IPS DF 6.9 (cell line): ENCODE data around the gene MGMT.

ENCODE experiments used
- DNase-seq: peaks from one replicate; pipeline ENCODE4 v3.0.0-alpha.2; 2013; ENCODE audit warnings: low read depth, low spot score
- H3K27ac ChIP-seq: one replicate; pipeline ENCODE4 v1.5.1; 2013; ENCODE audit warnings: low read length, control low read depth
- H3K27me3 ChIP-seq: 2 replicates; pipeline ENCODE4 v1.6.1; 2013; ENCODE audit warnings: mild to moderate bottlenecking, low read length; ENCODE audit not compliant: control insufficient read depth, insufficient read depth
- H3K36me3 ChIP-seq: 2 replicates; pipeline ENCODE4 v1.6.1; 2013; ENCODE audit warnings: low read length; ENCODE audit not compliant: control insufficient read depth, insufficient read depth
- H3K4me1 ChIP-seq: 2 replicates; pipeline ENCODE4 v1.6.1; 2013; ENCODE audit warnings: low read length; ENCODE audit not compliant: control insufficient read depth, insufficient read depth
- H3K4me3 ChIP-seq: 2 replicates; pipeline ENCODE4 v1.5.1; 2013; ENCODE audit warnings: mild to moderate bottlenecking, low read length
- H3K9me3 ChIP-seq: 2 replicates; pipeline ENCODE4 v1.6.1; 2013; ENCODE audit warnings: low read length, inconsistent platforms; ENCODE audit not compliant: control insufficient read depth, insufficient read depth
- WGBS: extraction: QIAGEN DNeasy Blood & Tissue Kit; methylation state at CpG from one replicate; pipeline ENCODE4 v1.1.7; 2013; ENCODE audit warnings: mixed read lengths, missing lambda C conversion rate; ENCODE audit not compliant: insufficient read length, insufficient coverage; 5-methylcytosine and 5-hydroxymethylcytosine counted together

MGMT gene

DNA sequence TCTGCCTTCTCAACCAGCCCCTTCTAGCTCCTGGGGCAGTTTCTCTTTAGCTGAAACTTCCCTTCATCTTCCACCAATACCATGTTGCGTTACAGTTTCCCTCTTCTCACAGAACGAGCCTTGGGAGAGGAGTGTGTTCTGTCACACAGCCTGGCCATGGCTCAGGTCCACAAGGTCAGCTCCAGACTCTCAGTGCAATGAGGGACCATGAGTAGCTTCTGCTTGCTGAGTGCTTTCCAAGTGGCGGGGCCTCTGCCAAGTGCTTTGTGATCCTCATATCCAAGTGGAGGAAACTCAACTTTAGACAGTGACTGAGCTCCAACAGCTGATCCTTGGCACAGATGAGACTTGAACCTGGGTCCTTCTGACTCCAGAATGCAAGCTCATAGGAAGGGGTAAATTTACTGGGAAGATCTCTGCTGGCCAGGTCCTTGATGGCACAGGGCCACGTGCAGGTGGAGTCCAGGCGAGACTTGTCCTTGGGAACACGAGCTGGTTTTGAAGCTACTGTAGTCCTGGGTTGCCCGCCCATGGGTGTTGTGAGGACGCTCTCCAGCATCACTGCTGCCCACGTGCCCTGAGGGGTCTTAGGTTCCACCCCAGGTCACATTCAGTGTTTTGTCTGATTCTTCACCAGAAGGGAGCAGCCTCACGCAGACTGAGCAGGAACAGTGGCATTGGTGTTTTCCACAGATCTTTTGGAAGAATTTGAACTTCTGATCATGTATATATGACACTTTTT lies 259.0 kb downstream of the MGMT start:
- WGBS, result no CpG with 5 or more reads among the region's 10 CpGs
- Histone ChIP-seq H3K9me3 (no peaks in the 10 kb centered on the region; the same call in 1 of the 2 replicates), H3K4me1 (no peaks in the 10 kb centered on the region), H3K27me3 (no peaks in the 10 kb centered on the region), H3K27ac (no peak overlapping the region), H3K36me3 (no peaks in the 10 kb centered on the region; the same call in 1 of the 2 replicates), H3K4me3 (no peak overlapping the region)
- DNase-seq, result no peak

DNA sequence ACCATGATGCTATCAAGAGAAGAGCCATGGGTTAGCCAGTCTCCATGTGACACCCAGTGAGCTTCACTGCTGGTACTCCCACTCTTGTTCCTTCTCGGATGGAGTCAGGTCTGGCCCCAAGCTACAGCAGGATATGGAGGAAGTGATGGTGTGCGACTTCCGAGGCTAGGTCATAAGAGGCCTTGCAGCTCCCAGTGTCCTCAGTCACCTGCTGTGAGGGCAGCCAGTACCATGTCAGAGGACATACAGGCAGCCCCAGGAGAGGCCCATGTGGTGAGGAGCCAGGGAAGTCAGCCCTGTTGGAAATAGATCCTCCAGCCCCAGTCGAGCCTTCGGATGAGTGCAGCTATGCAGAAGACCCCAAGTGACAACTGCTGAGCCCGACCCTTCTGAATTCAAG lies 260.0 kb downstream of the MGMT start:
- Histone ChIP-seq H3K4me3 (no peak overlapping the region), H3K27me3 (no peaks in the 10 kb centered on the region), H3K36me3 (no peaks in the 10 kb centered on the region; the same call in 1 of the 2 replicates), H3K27ac (no peak overlapping the region), H3K4me1 (no peaks in the 10 kb centered on the region), H3K9me3 (no peaks in the 10 kb centered on the region; the same call in 1 of the 2 replicates)
- WGBS, result no CpG with 5 or more reads among the region's 6 CpGs
- DNase-seq, result no peak

DNA sequence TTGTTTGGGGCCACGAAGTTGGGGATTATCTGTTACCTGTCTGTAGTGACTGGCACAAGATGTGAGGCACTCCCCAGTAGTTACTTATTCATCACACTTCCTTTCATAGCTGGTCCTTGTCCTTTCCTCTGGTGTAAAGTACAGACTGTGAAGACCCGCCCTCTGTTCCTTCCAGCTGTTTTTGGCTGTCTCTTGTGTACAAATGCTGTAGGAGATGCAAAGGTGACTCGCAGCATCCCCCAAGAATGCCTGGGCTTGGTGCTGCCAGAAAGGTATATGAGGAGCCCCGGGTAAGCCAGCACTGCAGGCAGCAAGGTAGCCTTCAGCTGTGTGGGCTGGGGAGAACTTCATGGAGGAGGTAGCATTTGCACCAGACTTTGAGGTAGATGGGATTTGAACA lies 260.5 kb downstream of the MGMT start:
- H3K9me3 ChIP-seq, result no peaks in the 10 kb centered on the region; the same call in 1 of the 2 replicates
- H3K27me3 ChIP-seq, result no peaks in the 10 kb centered on the region
- H3K36me3 ChIP-seq, result no peaks in the 10 kb centered on the region; the same call in 1 of the 2 replicates
- no peak overlapping the region for H3K27ac ChIP-seq
- H3K4me3 ChIP-seq, result no peak overlapping the region
- DNase-seq, result no peak
- H3K4me1 ChIP-seq, result no peaks in the 10 kb centered on the region
- no CpG with 5 or more reads among the region's 4 CpGs for WGBS

DNA sequence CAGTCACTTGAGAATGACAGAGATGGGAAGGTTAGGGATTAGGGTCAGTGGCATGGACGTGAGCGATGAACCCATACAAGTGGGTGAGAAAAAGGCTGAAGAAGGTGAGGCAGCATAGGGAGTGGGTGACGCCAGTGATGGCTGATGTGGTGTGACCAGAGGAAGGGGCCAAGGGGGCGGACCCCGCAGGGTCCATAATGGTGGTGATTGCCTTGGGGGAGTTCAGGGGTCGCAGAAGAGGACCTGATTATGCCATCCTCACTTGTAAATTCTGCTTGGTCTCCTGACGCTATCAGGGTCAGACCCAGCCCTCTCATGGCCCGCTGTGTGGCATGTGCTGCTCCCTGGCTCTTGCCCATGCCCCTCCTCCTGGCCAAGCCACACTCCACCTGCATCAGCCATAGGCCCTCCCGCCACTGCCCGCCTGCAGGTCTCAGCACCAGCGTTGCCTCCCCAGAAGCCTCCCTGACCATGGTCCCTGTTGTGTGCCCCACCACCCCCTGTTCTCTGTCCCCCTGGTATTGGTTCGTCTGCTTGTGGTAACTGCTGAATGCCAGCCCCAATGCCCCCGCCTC lies 261.3 kb downstream of the MGMT start:
- H3K9me3 ChIP-seq, result no peaks in the 10 kb centered on the region; the same call in 1 of the 2 replicates
- no peak overlapping the region for H3K27ac ChIP-seq
- no peak for DNase-seq
- no CpG with 5 or more reads among the region's 13 CpGs for WGBS
- H3K27me3 ChIP-seq, result no peaks in the 10 kb centered on the region
- H3K4me1 ChIP-seq, result no peaks in the 10 kb centered on the region
- no peaks in the 10 kb centered on the region; the same call in 1 of the 2 replicates for H3K36me3 ChIP-seq
- H3K4me3 ChIP-seq, result no peak overlapping the region

DNA sequence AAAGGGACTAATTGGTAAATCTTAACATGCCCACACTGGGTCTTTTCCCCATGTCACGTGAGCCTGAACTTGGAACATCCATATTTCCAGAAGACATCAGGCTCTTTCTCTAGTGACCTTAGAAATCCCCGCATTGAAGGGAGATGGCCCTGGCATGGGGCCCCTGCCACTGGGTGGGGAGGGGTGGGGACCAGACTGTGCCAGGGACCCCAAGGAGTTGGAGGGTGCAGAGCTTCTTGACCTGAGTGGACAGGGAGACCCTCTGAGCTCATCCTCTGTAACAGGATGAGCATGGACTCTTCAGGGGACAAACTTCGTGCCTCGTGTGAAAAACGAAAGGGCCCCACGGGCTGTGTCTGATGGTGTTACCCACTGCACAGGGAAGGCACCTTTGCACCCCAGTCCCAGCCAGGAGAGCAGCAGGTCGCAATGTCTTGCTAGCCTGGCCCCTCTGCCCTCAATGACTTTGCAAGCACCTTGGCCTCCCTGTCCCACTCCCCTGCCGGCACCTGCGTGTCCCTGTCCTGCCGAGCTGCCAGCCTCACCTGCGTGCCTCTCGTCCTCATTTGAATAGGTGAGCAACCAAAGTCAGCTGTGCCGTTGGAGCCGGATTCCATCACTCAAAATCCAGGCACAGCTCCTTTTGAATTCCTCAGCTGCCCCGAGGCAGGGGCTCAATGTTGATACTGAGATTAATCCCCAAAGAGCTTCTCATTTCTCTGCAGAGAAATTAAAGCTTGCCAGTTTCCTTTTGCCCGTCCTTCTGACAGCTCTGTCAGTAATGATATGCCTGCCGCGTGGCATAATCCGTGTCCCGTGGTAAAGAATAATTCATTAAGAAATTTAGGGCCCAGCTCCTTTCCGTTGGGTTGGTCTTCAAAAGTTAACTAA lies 262.1 kb downstream of the MGMT start:
- no peak overlapping the region for H3K27ac ChIP-seq
- H3K9me3 ChIP-seq, result no peaks in the 10 kb centered on the region; the same call in 1 of the 2 replicates
- H3K4me3 ChIP-seq, result no peak overlapping the region
- no peaks in the 10 kb centered on the region for H3K4me1 ChIP-seq
- no peaks in the 10 kb centered on the region for H3K27me3 ChIP-seq
- no CpG with 5 or more reads among the region's 21 CpGs for WGBS
- no peaks in the 10 kb centered on the region; the same call in 1 of the 2 replicates for H3K36me3 ChIP-seq
- no peak for DNase-seq

DNA sequence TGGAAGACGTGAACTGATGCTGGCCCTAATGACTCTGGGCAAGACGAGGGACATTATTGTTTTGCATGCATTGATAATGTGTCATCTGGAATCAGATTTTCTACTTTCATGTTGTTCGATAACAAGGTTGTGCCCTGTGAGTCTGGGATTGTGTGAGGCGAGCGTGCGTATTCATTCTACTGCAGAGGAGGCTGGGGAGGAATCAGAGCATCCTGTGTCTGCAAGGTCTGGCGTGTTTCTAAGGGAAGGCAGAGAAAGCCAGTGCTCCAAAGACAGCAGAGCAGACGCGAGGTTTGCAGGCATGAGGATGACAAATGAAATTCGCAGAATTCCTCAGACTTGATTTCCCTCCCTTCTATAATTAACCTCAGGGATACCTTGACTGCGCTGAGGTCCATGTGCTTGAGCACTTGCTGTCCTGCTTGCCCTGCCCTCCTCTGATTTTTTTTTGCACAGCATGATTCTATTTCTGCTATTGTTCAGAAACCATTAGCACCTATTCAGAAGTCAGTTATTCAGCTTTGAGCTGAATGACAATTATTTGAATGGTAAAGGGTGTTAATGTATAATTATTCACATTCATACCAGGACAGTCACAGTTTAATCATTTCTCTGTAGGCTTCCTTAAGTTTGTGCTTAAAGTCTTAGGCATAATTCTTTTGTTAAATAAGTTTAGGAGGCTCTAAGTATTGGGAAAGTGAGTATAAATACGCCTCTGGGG lies 263.4 kb downstream of the MGMT start:
- Histone ChIP-seq H3K4me1 (no peaks in the 10 kb centered on the region), H3K36me3 (no peaks in the 10 kb centered on the region; the same call in 1 of the 2 replicates), H3K27ac (no peak overlapping the region), H3K9me3 (no peaks in the 10 kb centered on the region; the same call in 1 of the 2 replicates), H3K27me3 (no peaks in the 10 kb centered on the region), H3K4me3 (no peak overlapping the region)
- DNase-seq, result no peak
- WGBS, result no CpG with 5 or more reads among the region's 12 CpGs

DNA sequence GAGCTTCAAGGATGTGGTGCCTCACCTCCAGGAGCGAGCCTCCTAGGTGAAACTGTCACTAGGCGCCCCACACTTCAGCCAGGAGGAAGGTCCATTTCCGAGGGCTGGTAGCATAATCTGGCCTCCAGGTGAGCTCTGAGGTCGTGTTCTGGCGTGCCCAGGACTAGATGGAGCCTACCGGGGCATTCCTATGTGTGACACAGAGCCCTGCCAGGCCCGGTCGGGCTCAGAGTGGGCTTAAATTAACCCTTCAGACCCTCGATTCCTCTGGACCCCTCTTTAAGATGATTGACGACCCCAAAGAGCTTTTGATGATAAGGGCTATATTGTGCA lies 263.9 kb downstream of the MGMT start:
- H3K4me3 ChIP-seq, result no peak overlapping the region
- no peaks in the 10 kb centered on the region for H3K27me3 ChIP-seq
- no peak overlapping the region for H3K27ac ChIP-seq
- no peaks in the 10 kb centered on the region for H3K4me1 ChIP-seq
- H3K9me3 ChIP-seq, result no peaks in the 10 kb centered on the region; the same call in 1 of the 2 replicates
- WGBS, result no CpG with 5 or more reads among the region's 10 CpGs
- H3K36me3 ChIP-seq, result no peaks in the 10 kb centered on the region; the same call in 1 of the 2 replicates
- no peak for DNase-seq

DNA sequence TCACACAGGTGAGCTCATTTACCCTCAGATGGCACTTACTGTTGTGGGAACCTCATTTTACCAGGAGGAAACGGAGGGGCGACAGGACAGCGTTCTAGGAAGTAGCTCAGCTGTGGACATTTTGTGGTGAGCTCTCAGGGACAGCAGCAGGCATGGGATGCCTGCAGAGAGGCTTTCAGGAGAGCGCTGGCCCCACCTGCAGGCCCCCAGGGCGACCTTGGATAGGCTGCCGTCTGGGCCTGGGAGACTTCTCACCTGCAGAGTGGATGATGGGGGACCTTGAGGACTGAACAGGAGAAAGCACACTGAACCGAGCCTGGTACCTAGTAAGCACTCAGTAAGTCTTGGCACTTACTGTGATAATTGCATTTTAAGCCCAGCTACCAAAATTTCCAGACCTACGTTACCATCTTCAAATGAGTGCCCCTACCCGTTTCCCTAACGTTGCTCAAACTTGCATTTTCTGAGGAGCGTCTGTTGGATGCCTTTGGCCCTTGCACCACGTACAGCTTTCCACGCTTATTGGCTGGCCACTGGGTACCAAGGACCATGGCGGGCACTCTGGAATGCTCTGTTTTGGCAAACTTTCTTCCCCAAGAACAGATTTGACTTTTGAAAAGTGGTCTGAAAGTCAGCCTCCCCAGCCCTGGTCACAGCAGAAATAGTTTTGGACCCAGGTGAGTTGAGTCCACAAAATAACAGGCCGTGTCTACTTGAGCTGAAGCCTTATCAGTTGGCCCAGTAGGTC lies 273.7 kb downstream of the MGMT start:
- Histone ChIP-seq H3K4me3 (no peak overlapping the region), H3K36me3 (no peaks in the 10 kb centered on the region; the same call in 1 of the 2 replicates), H3K9me3 (no peaks in the 10 kb centered on the region), H3K27me3 (no peaks in the 10 kb centered on the region), H3K4me1 (no peaks in the 10 kb centered on the region), H3K27ac (no peak overlapping the region)
- WGBS, result no CpG with 5 or more reads among the region's 15 CpGs
- no peak for DNase-seq

DNA sequence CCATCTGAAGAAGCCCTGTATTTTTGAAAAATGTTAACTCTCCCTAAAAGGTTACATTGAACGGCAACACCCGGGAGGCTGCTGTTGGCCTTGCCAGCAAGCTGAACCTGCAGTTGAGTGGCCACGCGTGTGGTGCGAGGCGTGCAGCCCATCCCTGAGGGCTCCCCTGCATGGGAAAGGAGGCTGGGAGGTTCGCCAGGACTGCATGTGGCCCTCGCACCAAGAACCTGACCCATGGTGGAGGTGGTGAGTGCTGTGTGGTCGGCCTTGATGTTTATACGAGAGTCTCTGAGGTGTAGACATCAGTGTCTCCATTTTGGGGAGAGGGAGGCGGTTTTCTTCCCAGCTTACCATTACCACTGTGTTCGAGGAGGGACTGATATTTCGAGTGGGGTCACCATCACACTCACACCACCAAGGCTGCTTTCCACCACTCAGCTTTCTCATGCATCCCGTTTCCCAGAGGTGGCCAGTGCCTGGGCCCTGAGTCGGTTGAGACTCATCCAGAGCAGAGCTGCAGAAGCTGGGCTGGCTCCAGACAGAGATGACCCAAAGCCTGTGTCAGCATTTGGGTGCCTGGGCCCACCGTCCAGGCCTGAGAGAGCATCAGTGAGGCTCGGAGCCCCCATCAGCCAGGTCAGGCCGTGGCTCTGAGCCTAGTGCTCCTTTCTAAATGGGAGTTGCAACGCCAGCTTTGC lies 274.4 kb downstream of the MGMT start:
- Histone ChIP-seq H3K4me1 (no peaks in the 10 kb centered on the region), H3K27ac (no peak overlapping the region), H3K4me3 (no peak overlapping the region), H3K27me3 (no peaks in the 10 kb centered on the region), H3K36me3 (no peaks in the 10 kb centered on the region; the same call in 1 of the 2 replicates), H3K9me3 (no peaks in the 10 kb centered on the region)
- WGBS, result no CpG with 5 or more reads among the region's 19 CpGs
- no peak for DNase-seq
